Measurements from ENCODE around the gene TPD52L2.
"Not testable (repeated sequence)": the region's sequence is repeated elsewhere in the genome, so short reads cannot be mapped to it uniquely, and the experiment has no call there.

The TPD52L2 gene

DNA sequence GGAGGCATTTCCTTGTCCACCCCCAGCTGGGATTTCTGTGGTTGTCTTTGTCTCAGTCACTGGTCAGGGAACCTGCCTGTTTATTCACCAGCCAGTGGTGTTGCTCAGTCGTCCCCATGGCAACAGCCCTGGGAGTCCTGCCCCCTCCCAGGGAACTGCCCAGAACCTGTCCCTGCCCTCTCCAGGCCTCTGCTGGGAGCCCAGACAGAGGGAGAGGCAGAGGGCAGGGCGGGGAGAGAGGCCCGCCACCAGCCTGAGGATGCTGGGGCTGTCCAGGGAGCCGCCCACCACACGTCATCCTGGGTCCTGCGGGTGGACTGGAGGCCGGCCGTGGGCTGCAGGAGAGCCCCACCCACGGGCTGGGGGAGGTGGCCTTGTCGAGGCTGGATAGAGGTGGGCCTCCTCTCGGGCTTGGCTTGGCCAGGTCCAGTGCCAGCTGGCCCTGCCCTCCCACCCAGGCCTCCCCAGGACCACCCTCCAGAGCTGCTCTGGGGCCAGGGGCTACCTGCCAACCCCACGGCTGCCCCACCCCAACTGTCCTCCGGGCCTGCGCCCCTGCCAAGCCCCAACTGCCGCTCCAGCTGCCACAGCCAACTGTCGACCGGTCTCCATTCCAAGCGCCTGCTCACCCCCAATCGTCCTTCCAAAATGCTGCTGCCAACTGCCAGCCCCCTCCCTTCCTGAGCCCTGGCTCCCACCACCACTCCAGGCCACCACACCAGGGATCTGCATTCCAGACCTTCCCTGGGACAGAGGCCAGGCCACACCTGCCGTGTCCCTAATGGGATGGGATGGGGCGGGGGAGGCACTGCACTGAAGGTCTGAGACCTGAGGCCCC is 29.8 kb upstream of the TPD52L2 start:
- DNase-seq (ENCODE audit: extremely low read depth in 1 of 2, low read depth in 1 of 2): no peak

DNA sequence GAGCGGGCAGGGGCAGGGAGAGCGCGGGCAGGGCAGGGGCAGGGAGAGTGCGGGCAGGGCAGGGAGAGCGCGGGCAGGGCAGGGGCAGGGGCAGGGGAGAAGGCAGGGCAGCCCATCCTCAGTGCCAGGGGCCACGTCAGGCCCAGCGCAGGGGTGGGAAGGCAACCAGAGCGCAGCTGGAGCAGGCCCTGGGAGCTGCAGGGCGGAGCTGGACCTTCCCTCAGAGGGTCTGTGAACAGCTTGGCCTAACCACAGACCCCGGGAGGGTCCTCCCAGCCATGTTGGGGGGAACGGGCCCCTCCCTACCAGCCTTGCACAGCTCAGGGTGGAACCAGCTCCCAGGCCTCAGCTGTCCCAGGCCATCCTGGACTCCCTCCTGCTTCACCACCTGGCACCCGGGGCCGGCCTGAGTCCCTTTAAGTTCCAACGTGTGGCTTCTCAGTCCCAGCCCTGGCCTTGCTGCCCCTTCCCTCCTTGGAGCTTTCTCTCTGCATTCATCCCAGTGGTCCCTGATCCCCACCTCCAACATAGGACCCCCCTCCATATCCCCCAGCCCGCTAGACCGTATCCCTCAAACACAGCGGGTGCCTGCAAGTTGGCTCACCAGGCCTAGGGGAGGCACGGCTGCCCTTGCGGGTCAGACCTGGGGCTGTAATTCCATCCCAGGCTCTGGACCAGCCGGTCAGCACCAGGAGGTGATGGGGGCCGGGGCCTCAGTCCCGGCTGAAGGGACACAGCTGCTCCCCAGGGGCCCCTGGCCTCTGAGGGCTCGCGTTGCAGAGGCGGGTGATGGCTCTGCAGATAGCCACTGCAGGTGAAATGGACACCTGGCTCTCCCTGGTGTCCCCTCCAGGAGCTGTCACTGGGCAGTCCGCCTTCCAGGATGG is 28.4 kb upstream of the TPD52L2 start:
- DNase-seq (ENCODE audit: extremely low read depth in 1 of 2, low read depth in 1 of 2): no peak

DNA sequence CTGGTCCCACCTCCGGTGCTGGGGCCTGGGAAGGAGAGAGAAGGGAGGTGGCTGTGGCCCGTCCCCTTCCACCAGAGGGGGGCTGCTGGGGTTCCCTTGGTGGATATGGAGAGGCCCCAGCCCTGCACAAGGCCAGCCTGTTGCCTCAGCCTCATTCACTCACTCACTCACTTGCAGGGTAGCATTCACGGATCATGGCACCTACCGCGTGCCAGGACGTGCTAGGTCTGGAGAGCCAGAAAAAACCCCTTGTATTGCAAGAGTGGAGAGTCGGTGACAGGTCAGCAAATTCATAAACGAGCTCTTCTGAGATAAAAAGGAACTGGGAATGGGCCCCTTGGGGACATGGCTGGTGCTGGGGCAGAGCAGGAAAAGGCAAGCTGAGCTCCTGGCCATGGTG is 27.6 kb upstream of the TPD52L2 start:
- no peak for DNase-seq (ENCODE audit: extremely low read depth in 1 of 2, low read depth in 1 of 2)

DNA sequence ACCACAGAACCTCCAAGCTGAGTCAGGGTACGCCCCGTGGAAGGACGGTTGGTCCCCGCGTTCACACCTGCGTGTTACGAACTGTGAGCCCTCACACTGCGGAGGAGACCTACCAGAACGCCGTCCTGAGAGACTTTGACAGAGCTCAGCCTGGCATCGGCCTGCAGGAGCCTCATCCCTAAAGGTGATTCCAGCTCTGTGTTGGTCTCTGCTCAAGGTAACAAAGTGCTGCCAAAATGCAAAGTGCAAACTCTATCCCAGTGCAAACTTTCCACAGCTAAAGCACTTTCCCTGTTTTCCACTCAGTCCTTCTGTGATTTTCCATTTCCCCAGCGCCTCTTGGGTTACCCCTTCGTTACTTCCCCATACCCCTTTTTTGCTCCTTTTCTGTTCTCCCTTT is 25.4 kb upstream of the TPD52L2 start:
- DNase-seq (ENCODE audit: extremely low read depth in 1 of 2, low read depth in 1 of 2): no peak

DNA sequence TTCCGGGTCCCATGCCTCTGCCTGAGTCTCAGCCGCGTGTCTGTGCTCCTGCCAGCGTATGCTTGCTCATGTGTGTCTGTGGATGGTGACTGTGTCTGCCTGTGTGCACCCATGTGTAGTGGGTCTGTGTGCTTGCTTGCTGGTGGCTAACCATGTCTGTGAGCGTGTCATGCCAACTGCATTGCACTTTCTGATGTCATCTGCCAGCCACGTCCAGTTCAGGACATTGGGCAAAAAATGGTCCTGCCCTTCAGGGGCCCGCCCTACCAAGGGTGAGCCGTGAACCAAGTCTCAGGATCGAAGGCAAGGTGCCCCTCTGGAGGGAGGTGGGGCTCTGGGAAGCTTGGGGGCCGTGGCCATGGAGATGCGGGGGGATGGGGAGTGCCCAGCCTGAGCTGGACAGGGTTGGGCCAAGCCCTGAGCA is 24.7 kb upstream of the TPD52L2 start:
- no peak for DNase-seq (ENCODE audit: extremely low read depth in 1 of 2, low read depth in 1 of 2)

DNA sequence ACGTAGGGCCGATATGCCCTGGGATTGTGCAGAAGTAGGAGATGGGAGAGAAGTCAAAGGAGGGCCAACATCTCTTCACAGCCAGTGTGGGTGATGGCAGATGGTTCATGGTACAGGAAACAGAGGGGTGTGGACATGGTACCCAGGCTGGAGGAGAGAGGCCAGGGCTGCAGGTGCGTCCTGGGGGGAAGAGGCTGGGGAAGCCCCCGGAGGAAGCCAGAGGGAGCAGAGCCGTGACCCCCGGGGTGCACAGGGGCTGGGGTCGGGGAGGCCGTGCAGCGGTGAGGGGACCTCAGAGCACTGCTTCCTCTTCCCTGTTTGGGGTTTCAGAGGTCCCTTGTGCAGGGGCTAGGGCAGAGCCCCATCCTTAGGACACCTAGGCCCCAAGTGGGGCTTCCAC is 22.8 kb upstream of the TPD52L2 start:
- no peak for DNase-seq (ENCODE audit: extremely low read depth in 1 of 2, low read depth in 1 of 2)

DNA sequence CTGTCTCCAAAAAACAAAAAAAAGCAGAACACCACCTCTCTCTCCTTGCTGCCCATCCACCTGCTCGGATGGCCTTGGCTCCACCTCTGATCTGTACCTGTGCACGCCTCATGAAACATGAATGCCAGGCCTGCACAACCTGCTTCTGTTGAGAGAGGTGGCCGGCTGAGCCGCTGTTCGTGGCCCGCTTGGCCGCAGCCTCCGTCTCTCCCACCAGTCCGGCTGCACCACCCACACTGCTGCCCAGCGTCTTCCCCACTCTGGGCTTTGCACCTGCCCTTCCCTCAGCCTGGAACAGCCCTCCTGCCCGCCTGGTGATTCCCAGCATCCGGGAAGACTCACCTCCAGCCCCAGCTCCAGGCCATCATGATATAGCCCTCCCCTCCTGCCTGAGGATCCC is 21.8 kb upstream of the TPD52L2 start:
- DNase-seq (ENCODE audit: extremely low read depth in 1 of 2, low read depth in 1 of 2): no peak

DNA sequence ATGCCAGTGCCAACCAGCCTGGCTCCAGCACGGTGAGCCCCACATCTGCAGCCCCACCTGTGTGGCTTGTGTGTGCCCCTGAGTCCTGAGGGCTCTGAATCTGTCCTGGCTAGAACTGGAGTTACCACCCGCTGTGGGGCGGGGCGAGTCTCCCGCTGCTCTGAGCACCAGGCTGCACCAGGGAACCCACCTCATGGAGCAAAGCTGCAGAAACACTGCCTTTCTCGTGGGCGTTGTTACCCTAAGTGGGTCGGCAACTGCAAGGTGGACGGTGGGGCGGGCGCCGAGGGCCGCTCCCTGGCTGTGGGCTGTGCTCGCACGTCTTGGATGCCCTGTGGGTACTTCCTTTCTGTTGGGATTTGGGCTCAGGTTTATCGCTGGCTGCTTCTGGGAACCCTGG is 21.3 kb upstream of the TPD52L2 start:
- no peak for DNase-seq (ENCODE audit: extremely low read depth in 1 of 2, low read depth in 1 of 2)

DNA sequence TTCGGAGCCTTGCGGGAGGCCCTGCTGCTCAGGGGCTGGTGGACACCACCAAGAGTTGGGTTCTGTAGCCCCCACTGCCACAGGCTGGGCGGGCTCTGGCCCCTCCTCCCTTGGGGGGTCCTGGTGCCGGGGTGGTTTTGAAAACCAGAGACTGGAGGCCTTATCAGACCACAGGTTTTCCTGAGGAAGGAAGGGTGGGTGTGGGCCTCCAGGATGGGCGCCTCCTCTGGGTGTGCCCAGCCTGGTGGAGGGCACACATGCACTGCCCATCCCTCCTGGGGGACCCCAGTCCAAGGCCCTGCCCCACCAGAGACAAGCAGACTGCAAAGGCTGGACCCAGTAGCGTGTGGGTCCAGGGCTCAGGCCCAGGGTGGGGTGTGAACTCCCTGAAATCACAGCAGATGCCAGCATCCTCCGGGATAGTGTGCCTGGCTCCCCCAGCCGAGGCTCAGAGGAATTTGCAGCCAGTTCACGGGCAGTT is 20.5 kb upstream of the TPD52L2 start:
- no peak for DNase-seq (ENCODE audit: extremely low read depth in 1 of 2, low read depth in 1 of 2)

DNA sequence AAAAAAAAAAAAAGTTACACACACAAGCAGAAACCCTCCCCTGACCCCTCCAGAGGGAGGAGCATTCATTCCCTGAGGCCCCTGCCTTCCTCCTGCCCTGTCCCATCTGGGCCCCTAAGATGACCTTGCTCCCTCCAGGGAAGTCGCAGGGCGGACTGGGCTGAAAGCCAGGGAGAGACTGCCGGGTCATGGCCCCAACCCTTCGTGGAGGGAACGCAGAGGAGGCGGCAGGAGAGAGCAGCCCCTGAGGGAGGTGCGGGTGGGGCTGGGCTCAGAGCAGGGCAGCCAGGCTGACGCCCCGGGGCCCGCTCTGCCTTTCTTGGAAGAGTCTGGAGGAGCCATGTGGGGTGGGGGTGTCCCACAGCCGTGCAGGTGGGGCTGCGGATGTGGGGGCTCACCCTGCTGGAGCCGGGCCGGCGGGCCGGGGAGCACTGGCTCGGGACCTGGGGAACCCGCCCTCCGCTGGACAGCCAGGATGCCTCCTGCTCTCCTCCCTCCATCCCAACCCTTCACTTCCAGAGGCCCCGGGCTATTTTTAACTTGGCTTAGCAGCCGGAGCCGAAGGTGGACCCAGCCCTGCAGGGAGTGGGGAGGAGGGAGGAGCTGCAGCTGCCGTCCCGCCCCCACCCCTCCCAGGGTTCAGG is 18.8 kb upstream of the TPD52L2 start:
- no peak for DNase-seq (ENCODE audit: extremely low read depth in 1 of 2, low read depth in 1 of 2)

DNA sequence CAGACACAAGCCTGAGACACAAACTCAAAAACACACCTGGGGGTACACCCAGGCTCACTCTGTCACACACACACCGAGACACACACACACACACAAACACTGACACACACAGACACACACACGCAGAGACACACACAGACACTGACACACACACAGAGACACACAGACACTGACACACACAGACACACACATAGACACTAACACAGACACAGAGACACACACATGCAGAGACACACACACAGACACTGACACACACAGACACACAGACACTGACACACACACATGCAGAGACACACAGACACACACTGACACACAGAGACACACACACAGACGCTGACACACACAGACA is 18.2 kb upstream of the TPD52L2 start:
- no peak for DNase-seq (ENCODE audit: extremely low read depth in 1 of 2, low read depth in 1 of 2)

DNA sequence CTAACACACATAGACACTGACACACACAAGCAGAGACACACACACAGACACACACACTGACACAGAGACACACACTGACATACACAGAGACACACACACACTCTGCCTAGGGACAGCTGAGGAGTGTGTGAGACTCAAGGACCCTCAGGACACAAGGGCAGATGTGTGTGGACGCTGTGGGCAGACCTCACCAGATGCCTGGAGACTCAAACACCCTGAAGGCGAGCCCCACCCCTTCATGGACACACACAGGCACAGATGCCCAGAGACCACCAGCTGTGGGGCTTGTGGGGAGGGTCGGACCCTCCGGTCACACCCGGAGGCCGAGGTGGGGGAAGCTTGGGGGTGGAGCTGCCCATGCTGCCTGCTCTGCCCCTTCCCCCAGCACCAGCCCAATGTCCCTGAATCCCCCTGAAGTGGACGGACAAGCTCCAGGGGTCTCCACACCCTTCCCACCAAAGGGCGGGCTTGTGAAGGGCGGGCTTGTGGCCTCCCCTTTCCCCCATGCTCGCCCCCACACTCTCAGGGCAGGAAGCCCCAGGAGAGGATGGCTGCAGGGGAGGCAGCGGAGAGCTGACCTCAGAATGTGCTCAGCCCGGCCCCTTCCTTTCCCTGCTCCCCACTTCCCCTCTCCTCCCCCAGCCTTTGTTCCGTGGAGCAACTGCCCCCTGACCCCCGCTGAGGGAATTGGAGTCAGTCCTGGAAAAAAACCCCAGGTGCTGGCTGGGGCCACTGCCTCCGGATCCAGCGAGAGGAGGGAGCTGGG is 17.6 kb upstream of the TPD52L2 start:
- DNase-seq (ENCODE audit: extremely low read depth in 1 of 2, low read depth in 1 of 2): no peak

DNA sequence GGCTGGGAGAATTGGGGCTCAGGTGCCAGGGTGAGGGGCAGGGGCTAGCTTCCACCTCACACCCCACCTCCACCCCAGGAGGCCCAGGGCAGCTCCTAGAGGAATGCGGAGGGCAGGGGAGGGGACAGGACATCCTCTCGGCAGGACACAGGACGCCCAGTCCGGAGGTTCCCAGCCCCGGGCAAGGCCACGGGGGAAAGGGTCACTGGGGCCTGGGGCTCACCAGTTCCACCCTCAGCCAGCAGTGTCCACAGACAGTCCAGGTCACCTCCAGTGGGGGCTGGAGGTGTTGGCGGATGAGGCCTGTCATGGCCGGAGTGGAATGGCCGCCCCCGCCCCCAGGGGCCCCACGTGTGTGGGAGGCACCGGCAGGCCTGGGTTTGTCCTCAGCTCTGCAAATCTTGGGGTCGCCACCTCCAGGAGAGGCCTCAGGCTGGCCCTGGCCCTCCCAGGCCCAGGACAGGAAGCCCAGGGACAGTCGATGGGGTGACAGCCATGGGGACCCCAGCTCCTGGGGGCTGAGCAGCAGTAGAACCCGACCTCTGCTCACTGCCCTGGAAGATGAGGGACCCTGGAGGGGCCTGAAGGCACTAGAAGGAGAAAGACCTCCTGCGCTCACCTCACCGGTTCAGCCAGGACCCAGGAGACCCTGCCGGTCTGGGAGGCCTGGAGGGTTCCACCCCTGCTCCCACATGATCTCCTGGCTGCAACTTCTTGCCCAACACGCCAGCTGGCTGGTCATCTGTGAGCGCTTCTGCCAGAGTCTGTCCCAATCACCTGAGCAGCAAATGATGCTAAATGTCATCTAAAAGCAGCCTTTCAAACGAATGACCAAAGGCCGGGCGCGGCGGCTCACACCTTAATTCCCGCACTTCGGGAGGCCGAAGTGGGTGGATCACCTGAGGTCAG is 16.8 kb upstream of the TPD52L2 start:
- no peak for DNase-seq (ENCODE audit: extremely low read depth in 1 of 2, low read depth in 1 of 2)

DNA sequence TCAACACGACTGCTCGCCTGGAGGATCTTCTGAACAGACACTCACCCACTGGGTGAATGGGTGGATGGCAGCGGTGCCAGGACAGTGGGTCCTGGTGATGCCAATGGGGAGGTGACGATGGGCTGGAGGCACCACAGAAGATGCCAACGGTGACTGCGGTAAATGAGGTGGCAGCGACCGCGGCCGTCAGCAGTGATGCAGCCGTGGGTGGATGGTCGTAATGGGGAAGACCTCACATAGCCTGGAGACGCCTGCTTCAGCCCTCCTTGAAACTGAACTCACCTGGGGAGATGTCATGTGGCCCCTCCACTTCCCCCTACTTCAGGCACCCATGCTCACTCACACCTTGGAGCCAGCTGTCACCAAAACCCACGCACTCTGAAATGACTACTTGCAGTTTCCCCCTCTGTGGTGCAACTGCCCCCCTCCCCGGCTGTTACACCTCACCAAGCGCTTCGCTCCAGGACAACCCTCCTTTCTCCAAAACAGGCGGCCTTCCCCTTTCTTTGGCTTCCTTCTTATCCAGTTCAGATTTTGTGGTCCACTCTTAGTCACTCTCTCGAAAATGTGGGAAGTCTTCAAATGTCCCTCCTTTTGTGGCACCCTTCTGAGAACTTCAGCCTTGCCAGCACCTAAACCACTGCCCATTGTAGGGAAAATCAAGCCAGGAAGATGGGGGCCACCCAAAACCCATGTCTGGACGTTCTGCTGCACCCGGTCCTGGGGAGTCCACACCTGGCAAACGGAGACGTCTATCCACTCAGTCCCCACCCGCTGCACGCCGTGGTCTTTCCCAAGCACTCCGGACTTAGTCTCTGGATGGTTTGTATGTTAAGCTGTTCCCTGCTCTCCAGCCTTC is 14.2 kb upstream of the TPD52L2 start:
- DNase-seq (ENCODE audit: extremely low read depth in 1 of 2, low read depth in 1 of 2): no peak

DNA sequence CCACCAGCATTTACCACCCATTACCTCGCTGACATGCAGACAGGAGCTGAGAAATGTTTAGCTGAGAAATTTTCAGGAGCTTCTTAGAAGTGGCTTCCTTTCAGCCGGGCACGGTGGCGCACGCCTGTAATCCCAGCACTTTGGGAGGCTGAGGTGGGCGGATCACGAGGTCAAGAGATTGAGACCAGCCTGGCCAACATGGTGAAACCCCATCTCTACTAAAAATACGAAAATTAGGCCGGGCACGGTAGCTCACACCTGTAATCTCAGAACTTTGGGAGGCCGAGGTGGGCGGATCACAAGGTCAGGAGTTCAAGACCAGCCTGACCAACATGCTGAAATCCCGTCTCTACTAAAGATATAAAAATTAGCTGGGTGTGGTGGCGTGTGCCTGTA is 13.5 kb upstream of the TPD52L2 start:
- not testable (repeated sequence) for DNase-seq (ENCODE audit: extremely low read depth in 1 of 2, low read depth in 1 of 2)

DNA sequence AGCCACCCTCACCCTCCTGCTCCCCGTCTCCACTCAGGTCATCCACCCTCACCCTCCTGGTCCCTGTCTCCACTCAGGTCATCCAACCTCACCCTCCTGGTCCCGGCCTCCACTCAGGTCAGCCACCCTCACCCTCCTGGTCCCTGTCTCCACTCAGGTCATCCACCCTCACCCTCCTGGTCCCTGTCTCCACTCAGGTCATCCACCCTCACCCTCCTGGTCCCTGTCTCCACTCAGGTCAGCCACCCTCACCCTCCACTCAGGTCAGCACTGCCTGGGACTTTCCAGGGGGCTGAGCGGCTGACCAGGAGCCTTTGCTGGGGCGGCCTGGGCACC is 11.4 kb upstream of the TPD52L2 start:
- not testable (repeated sequence) for DNase-seq (ENCODE audit: extremely low read depth in 1 of 2, low read depth in 1 of 2)

DNA sequence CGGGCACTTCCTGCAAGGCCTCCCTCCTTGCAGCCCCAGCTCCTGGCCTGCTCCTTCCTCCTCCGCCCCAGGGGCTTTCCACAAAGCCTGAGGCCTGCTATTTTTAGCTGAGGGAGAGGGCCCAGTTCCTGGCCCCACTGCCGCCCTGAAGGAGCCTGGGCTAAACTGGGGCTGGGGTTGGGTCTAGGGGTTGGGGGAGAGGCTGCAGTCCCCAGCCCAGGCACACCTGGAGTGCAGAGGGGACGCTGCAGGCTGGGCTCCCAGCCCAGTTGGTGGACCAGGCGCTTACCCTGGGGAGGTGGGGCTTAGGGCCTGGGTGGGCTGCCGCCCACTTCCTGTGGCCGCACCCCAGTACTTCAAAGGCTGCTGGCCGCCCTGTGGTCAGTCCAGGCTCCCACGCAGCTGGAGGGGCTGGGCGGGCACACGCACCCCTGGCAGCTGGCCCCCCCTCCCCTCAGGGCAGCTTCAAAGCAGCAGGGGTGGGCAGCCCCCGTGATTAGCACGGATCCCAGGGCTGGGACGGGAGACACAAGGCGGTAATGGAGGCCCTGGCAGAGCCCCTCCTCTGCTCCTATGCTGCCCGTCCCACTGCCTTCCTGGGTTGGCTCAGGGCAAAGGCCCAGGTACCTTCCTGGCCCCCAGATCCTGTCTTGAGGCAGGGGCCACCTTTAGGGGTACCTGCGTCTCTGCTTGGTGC is 10.9 kb upstream of the TPD52L2 start:
- DNase-seq (ENCODE audit: extremely low read depth in 1 of 2, low read depth in 1 of 2): no peak

DNA sequence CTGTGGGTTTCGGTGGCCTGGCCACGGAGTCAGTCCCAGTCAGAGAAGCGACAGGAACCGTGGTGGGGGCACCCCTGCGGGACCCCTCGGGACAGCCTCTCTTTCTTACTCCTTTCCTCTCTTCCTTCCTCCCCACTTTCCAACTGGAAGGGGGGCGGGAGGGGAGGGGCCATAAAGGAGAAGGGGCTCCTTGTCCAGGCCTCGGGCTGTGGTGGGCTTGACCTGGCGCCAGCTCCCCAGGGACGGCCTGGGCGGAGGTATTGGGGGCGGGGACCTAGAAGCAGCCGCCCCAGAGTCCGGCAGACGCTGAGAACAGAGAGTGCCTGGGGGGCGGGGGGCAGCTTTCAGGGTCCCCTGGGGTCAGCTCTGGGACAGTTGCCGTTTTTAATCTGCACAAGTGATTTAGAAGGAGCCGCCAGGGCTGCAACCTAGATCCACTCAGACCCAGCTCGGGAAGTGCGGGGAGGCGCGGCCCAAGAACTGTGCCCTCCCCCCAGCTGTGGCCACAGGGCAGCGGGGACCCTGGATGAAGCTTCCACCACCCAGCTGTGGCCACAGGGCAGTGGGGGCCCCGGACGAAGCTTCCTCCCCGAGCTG is 10.2 kb upstream of the TPD52L2 start:
- no peak for DNase-seq (ENCODE audit: extremely low read depth in 1 of 2, low read depth in 1 of 2)

Measured in activated CD8-positive, alpha-beta memory T cell treated with anti-CD3 and anti-CD28 coated beads for 1 hour (primary cell).